Body of pancreas (tissue), 4 donors: ENCODE results near the gene DNASE1L3.

Experiments
- POLR2A ChIP-seq, 3 donors: fragments of 450-650 bp; IDR thresholded peaks; one replicate each; pipeline ENCODE4 v1.6.1; 2016; ENCODE audit warnings: antibody characterized with exemption in 3 of 3, mild to moderate bottlenecking in 2 of 3
- TF ChIP-seq, protein P1 (sequence below), 7 experiments: fragments of 450-650 bp in 4 of 7; fragments of 200-600 bp in 3 of 7; sonication (generic) in 3 of 7; IDR thresholded peaks; one replicate each; pipeline ENCODE4 v1.5.1; 2016 to 2019; ENCODE audit warnings: antibody characterized with exemption in 7 of 7

DNA sequence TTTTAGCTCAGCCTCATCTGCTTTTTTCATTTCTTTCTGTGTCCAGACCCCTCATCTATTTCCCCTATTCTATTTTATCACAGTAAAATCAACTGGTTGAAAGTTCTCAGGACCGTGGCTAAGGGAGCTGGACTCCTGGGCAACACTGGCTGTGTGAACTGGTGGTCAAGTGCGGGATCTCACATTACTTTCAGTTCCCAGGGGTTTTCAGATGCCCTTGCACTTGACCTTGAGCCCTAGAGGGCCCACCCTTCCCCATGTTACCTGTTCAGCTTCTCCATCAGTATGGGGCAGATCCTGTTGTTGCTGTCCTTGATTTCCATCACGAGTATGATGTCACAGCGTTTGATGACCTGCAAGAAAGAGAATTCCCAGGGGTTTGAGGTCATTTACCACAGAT, 2.8 kb downstream of the DNASE1L3 start:
- no peak for TF ChIP-seq POLR2A (IDR thresholded peaks at IDR 0.05)
- TF ChIP-seq, protein P1, sequence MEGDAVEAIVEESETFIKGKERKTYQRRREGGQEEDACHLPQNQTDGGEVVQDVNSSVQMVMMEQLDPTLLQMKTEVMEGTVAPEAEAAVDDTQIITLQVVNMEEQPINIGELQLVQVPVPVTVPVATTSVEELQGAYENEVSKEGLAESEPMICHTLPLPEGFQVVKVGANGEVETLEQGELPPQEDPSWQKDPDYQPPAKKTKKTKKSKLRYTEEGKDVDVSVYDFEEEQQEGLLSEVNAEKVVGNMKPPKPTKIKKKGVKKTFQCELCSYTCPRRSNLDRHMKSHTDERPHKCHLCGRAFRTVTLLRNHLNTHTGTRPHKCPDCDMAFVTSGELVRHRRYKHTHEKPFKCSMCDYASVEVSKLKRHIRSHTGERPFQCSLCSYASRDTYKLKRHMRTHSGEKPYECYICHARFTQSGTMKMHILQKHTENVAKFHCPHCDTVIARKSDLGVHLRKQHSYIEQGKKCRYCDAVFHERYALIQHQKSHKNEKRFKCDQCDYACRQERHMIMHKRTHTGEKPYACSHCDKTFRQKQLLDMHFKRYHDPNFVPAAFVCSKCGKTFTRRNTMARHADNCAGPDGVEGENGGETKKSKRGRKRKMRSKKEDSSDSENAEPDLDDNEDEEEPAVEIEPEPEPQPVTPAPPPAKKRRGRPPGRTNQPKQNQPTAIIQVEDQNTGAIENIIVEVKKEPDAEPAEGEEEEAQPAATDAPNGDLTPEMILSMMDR (IDR thresholded peaks at IDR 0.05), result no peak
